Stimulated activated CD4-positive, alpha-beta T cell treated with anti-CD3 and anti-CD28 coated beads, Interleukin-2, amount 100 ng/mL, for 48 hours (primary cell): ENCODE data around the gene SERGEF.

Experiments
- DNase-seq, 2 donors: peaks; one replicate each; pipeline ENCODE4 v3.0.0-alpha.2; 2020

The SERGEF gene

GRCh38 chr11:17950644-17951043 is 62.2 kb downstream of the SERGEF start:
- DNase-seq: no peak

GRCh38 chr11:17948296-17948695 is 64.6 kb downstream of the SERGEF start:
- DNase-seq: no peak

GRCh38 chr11:17939542-17939941 is 73.3 kb downstream of the SERGEF start:
- no peak for DNase-seq

- no peak for DNase-seq
These were observed 76.1 kb downstream of the SERGEF start for GRCh38 chr11:17936790-17937189.

GRCh38 chr11:17934194-17934593 is 78.7 kb downstream of the SERGEF start:
- DNase-seq: no peak

- no peak for DNase-seq
These were observed 79.1 kb downstream of the SERGEF start for GRCh38 chr11:17933708-17934107.

- DNase-seq: no peak
These were observed 80.4 kb downstream of the SERGEF start for GRCh38 chr11:17932472-17932871.

GRCh38 chr11:17931595-17931994 is 81.3 kb downstream of the SERGEF start:
- no peak for DNase-seq

GRCh38 chr11:17930544-17931125 is 82.2 kb downstream of the SERGEF start:
- no peak for DNase-seq

- DNase-seq: no peak
These were observed 83.7 kb downstream of the SERGEF start for GRCh38 chr11:17929171-17929570.

GRCh38 chr11:17927681-17928343 is 85.0 kb downstream of the SERGEF start:
- no peak for DNase-seq

- DNase-seq: no peak
These were observed 85.8 kb downstream of the SERGEF start for GRCh38 chr11:17927041-17927440.

- DNase-seq: no peak
These were observed 88.1 kb downstream of the SERGEF start for GRCh38 chr11:17924713-17925112.

GRCh38 chr11:17923217-17923616 is 89.6 kb downstream of the SERGEF start:
- no peak for DNase-seq

- no peak for DNase-seq
These were observed 90.4 kb downstream of the SERGEF start for GRCh38 chr11:17922416-17922788.

GRCh38 chr11:17921659-17922415 is 91.0 kb downstream of the SERGEF start:
- no peak for DNase-seq

GRCh38 chr11:17918049-17918605 is 94.7 kb downstream of the SERGEF start:
- DNase-seq: no peak

- no peak for DNase-seq
These were observed 95.3 kb downstream of the SERGEF start for GRCh38 chr11:17917556-17917955.

- DNase-seq: no peak
These were observed 97.2 kb downstream of the SERGEF start for GRCh38 chr11:17915500-17916143.

GRCh38 chr11:17914957-17915356 is 97.9 kb downstream of the SERGEF start:
- DNase-seq: no peak

- DNase-seq: no peak
These were observed 105.8 kb downstream of the SERGEF start for GRCh38 chr11:17907046-17907445.

- DNase-seq: no peak
These were observed 106.4 kb downstream of the SERGEF start for GRCh38 chr11:17906436-17906835.

GRCh38 chr11:17905477-17905876 is 107.4 kb downstream of the SERGEF start:
- no peak for DNase-seq
